HG03469 (cell line): ENCODE measurements around the gene ZFYVE21.

Experiments
- ATAC-seq: cut with Tn5 transposase; IDR thresholded peaks from one replicate; pipeline ENCODE4 v1.9.1; 2021; ENCODE audit warnings: mild to moderate bottlenecking, moderate library complexity, moderate number of reproducible peaks; ENCODE audit not compliant: unreplicated experiment

The ZFYVE21 gene

GRCh38 chr14:103704708-103705107, 10.9 kb upstream of the ZFYVE21 start:
- ATAC-seq = no peak

- no peak for ATAC-seq
These were observed 10.5 kb upstream of the ZFYVE21 start for GRCh38 chr14:103705118-103705503.

- no peak for ATAC-seq
These were observed 9.9 kb upstream of the ZFYVE21 start for GRCh38 chr14:103705504-103706284.

- no peak for ATAC-seq
These were observed 8.9 kb upstream of the ZFYVE21 start for GRCh38 chr14:103706551-103707328.

- ATAC-seq = no peak
These were observed 8.0 kb upstream of the ZFYVE21 start for GRCh38 chr14:103707329-103708263.

- ATAC-seq = no peak
These were observed 6.8 kb upstream of the ZFYVE21 start for GRCh38 chr14:103708750-103709187.

GRCh38 chr14:103709814-103710213, 5.8 kb upstream of the ZFYVE21 start:
- no peak for ATAC-seq

GRCh38 chr14:103710771-103711377, 4.7 kb upstream of the ZFYVE21 start:
- ATAC-seq = no peak

- ATAC-seq = no peak
These were observed 3.8 kb upstream of the ZFYVE21 start for GRCh38 chr14:103711516-103712431.

- no peak for ATAC-seq
These were observed 2.9 kb upstream of the ZFYVE21 start for GRCh38 chr14:103712633-103713247.

- ATAC-seq = no peak
These were observed 2.1 kb upstream of the ZFYVE21 start for GRCh38 chr14:103713304-103714062.

- no peak for ATAC-seq
These were observed 1.4 kb upstream of the ZFYVE21 start for GRCh38 chr14:103714063-103714724.

- no peak for ATAC-seq
These were observed 636 bp downstream of the ZFYVE21 start for GRCh38 chr14:103716091-103716801.

- no peak for ATAC-seq
These were observed 1.3 kb downstream of the ZFYVE21 start for GRCh38 chr14:103716899-103717411.

GRCh38 chr14:103718572-103718971, 3.0 kb downstream of the ZFYVE21 start:
- no peak for ATAC-seq

- ATAC-seq = no peak
These were observed 4.1 kb downstream of the ZFYVE21 start for GRCh38 chr14:103719751-103720150.
